Heart left ventricle (tissue), 16 donors: ENCODE measurements around the gene EMC8. TPM values are rescaled to one million over a fixed set of nuclear protein-coding genes. Genes with fewer than 3 reads are reported as not detected.

Experiments used
- ATAC-seq, 4 donors: fragments of 200-7000 bp; cut with Tn5 transposase; one replicate each; pipeline ENCODE4 v1.9.1; 2020 to 2022; ENCODE audit warnings: moderate library complexity in 4 of 4, mild to moderate bottlenecking in 3 of 4, moderate number of reproducible peaks in 1 of 4
- DNase-seq, 5 donors: peaks; one replicate each; pipeline ENCODE4 v3.0.0-alpha.2; 2020
- H3K27ac ChIP-seq, 12 donors: fragments of 200-600 bp; sonication (generic) in 4 of 12; one replicate each; pipeline versions ENCODE4 v1.5.0 to v1.8.0; 2016 to 2022; ENCODE audit warnings: mild to moderate bottlenecking in 2 of 12
- H3K27me3 ChIP-seq, 9 donors: fragments of 200-600 bp; sonication (generic) in 2 of 9; one replicate each; pipeline versions ENCODE4 v1.5.1 to v1.8.0; 2016 to 2022; ENCODE audit warnings: mild to moderate bottlenecking in 3 of 9
- H3K36me3 ChIP-seq, 9 donors: fragments of 200-600 bp; sonication (generic) in 2 of 9; one replicate each; pipeline versions ENCODE4 v1.5.0 to v1.8.0; 2018 to 2022; ENCODE audit warnings: mild to moderate bottlenecking in 2 of 9
- H3K4me1 ChIP-seq, 12 donors: fragments of 200-600 bp; sonication (generic) in 4 of 12; one replicate each; pipeline versions ENCODE4 v1.5.0 to v1.8.0; 2016 to 2022; ENCODE audit warnings: mild to moderate bottlenecking in 3 of 12
- H3K4me3 ChIP-seq, 12 donors: fragments of 200-600 bp; sonication (generic) in 4 of 12; one replicate each; pipeline versions ENCODE4 v1.5.0 to v1.8.0; 2017 to 2022; ENCODE audit warnings: mild to moderate bottlenecking in 9 of 12, moderate library complexity in 4 of 12
- H3K9me3 ChIP-seq, 12 donors: fragments of 200-600 bp; sonication (generic) in 4 of 12; one replicate each; pipeline versions ENCODE4 v1.5.0 to v1.8.0; 2016 to 2022; ENCODE audit warnings: mild to moderate bottlenecking in 1 of 12
- CTCF ChIP-seq, 12 donors: fragments of 200-600 bp; sonication (generic) in 4 of 12; IDR thresholded peaks; one replicate each; pipeline versions ENCODE4 v1.5.0 to v1.8.0; 2018 to 2022; ENCODE audit warnings: antibody characterized with exemption in 12 of 12, mild to moderate bottlenecking in 5 of 12
- POLR2A ChIP-seq, 2 donors: fragments of 450-650 bp; IDR thresholded peaks; one replicate each; pipeline ENCODE4 v1.6.1; 2017; ENCODE audit warnings: antibody characterized with exemption in 2 of 2, mild to moderate bottlenecking in 2 of 2, moderate library complexity in 2 of 2
- WGBS, 4 donors: extraction: QIAGEN DNeasy Blood & Tissue Kit in 2 of 4; methylation state at CpG; one replicate each; pipeline versions ENCODE4 v1.1.5 to v1.1.7; 2013 to 2018; 5-methylcytosine and 5-hydroxymethylcytosine counted together
- intact Hi-C, 10 donors: fragments of 100-400 bp; cut with DNase I; formaldehyde crosslinking; loops; one replicate each; pipeline versions ENCODE4 v1.11.1 to v1.14.2; 2022
- long read RNA-seq, 3 donors: library from polyadenylated mRNA; unstranded; transcript quantifications; one replicate each; pipeline ENCODE4 v2.0.0, GENCODE V29; 2020 to 2021
- polyA plus RNA-seq, 2 donors: library from polyadenylated mRNA; stranded (reverse); fragments of 200-250 nt; gene quantifications; one replicate each; pipeline ENCODE4 v1.2.3, GENCODE V29; 2013
- total RNA-seq, 9 donors: library from RNA; depleted of rRNA in 2 of 9; stranded (reverse); fragments of >200 nt in 2 of 9; fragmentation: NEBNext Ultra II Directional in 3 of 9; extraction: Animal tissue kit (Norgen Biotek cat#: 25700) in 3 of 9; gene quantifications; one replicate each; pipeline versions ENCODE4 v1.1.0 to v1.2.4, GENCODE V29; 2016 to 2023
- donor health status: ischemic (EF 13 %, LVEDD 7.1; RV severe dilation, severe dysfunction).
- donor health status: healthy with polysubstance abuse.
- donor health status: DM: no; HTN: yes; CAD: no.
- donor health status: DM: no; HTN: no; CAD: no.
- donor health status: ischemic (EF 25% LVEDD 6.9; RV normal size, moderate dysfunction).
- donor health status: ischemic (EF 25% LVEDD 5.7; RV mildly dilated, moderate dysfunction).
- donor health status: healthy.
- donor health status: DM: yes; HTN: yes; CAD: no.
- donor health status: ischemic (EF 35%, LVEDD 5.7; RV mildly dilated, moderate dysfunction).
- donor health status: nonischemic (EF 11% LVEDD 7.7; RV severe dilation, severe dysfunction).
- donor health status: DM: yes; HTN: yes; CAD: no.
- donor health status: PGD.
- donor health status: ischemic (EF 29% LVEDD 5.4; RV normal size, mild dysfunction).
- donor health status: nonischemic (EF 23%, LVEDD 6.1; RV moderate dilation, normal function).

EMC8 gene
- total RNA-seq (10 to 100 TPM; 20.7 to 39.1 (median 24.4) TPM), polyA plus RNA-seq (10 to 100 TPM in 1 of 2 donors, 1 to 10 TPM in 1; 9.2 to 28.8 TPM)
- long read RNA-seq, donor 1, transcript EMC8-201 (5 exons, 1,962 nt) = major isoform, 63 of 70 reads
- long read RNA-seq, donor 1, partial matches to known transcripts = 0 of 70 reads
- long read RNA-seq, donor 1, other reads (novel, unspliced or antisense) = 2 of 70 reads
- long read RNA-seq, donor 2, transcript EMC8-201 (5 exons, 1,962 nt) = major isoform, 126 of 139 reads
- long read RNA-seq, donor 2, partial matches to known transcripts = 1 of 139 reads
- long read RNA-seq, donor 2, other reads (novel, unspliced or antisense) = 10 of 139 reads
- long read RNA-seq, donor 3, transcript EMC8-201 (5 exons, 1,962 nt) = major isoform, 44 of 49 reads
- long read RNA-seq, donor 3, partial matches to known transcripts = 0 of 49 reads
- long read RNA-seq, donor 3, other reads (novel, unspliced or antisense) = 0 of 49 reads

GRCh38 chr16:85799497-85800320 lies at the start of gene EMC8, which contains the start of gene COX4I1:
Gene EMC8 (minus strand): TSS chr16:85799544. CDS start chr16:85799295, 249 bp downstream.
Gene COX4I1 (plus strand): TSS chr16:85799695. CDS start chr16:85801206, 1,511 bp downstream.
- TF ChIP-seq POLR2A (IDR thresholded peaks at IDR 0.05) = peak; percentile 56 to 86
- no peak for TF ChIP-seq CTCF (IDR thresholded peaks at IDR 0.05)
- intact Hi-C loops = no loop called here
- Histone ChIP-seq H3K4me3 (peak within 1 kb of the TSS; percentile 78 to 99 (median 92)), H3K36me3 (peaks cover 0 to 60% (median 55%) of the 10 kb centered on the region in 9 donors), H3K27me3 (no peaks in the 10 kb centered on the region), H3K4me1 (peaks cover 0 to 63% (median 30%) of the 10 kb centered on the region in 12 donors), H3K9me3 (no peaks in the 10 kb centered on the region), H3K27ac (peak within 1 kb of the TSS; percentile 88 to 99 (median 97))
- ATAC-seq (peak; percentile 92 to 98 (median 98)), DNase-seq (peak; percentile 97 to 98 (median 97))
- WGBS, 4 donors = 0 to 1% (median 0%) methylated on average over 36 to 87 of the region's 87 CpGs

GRCh38 chr16:85848986-85849385 lies 49.6 kb upstream of the EMC8 start:
- Histone ChIP-seq H3K27ac (no peak overlapping the region), H3K27me3 (peaks cover 0 to 33% (median 3%) of the 10 kb centered on the region in 9 donors), H3K4me3 (no peak overlapping the region), H3K4me1 (peaks cover 0 to 22% (median 0%) of the 10 kb centered on the region in 12 donors), H3K9me3 (no peaks in the 10 kb centered on the region), H3K36me3 (no peaks in the 10 kb centered on the region)
- no peak for ATAC-seq
- DNase-seq = no peak
- TF ChIP-seq POLR2A (IDR thresholded peaks at IDR 0.05) = no peak
- TF ChIP-seq CTCF (IDR thresholded peaks at IDR 0.05) = no peak
- WGBS, 4 donors = 33 to 41% (median 37%) methylated on average over 9 of the region's 9 CpGs
- intact Hi-C loops = no loop called here

GRCh38 chr16:85847681-85848601 lies 48.6 kb upstream of the EMC8 start:
- 67 to 74% (median 69%) methylated on average over 39 of the region's 39 CpGs for WGBS, 4 donors
- H3K9me3 ChIP-seq = no peaks in the 10 kb centered on the region
- intact Hi-C loops = no loop called here
- no peak overlapping the region for H3K27ac ChIP-seq
- no peak for ATAC-seq
- H3K36me3 ChIP-seq = no peaks in the 10 kb centered on the region
- TF ChIP-seq POLR2A (IDR thresholded peaks at IDR 0.05) (no peak), CTCF (IDR thresholded peaks at IDR 0.05) (no peak)
- no peak for DNase-seq
- peaks cover 0 to 33% (median 3%) of the 10 kb centered on the region in 9 donors for H3K27me3 ChIP-seq
- H3K4me3 ChIP-seq = no peak overlapping the region
- peaks cover 0 to 17% (median 0%) of the 10 kb centered on the region in 12 donors for H3K4me1 ChIP-seq
